GM18526 (cell line): ENCODE data around the gene NID2.

Experiments
- POLR2A ChIP-seq: IDR thresholded peaks from 3 replicates; pipeline ENCODE4 v1.6.1; 2011; ENCODE audit not compliant: insufficient read length; ENCODE audit errors: extremely low read depth

NID2 gene

GRCh38 chr14:52068615-52069306 is at the start of gene NID2:
Gene NID2, minus strand, starts transcription at chr14:52069059. Its CDS starts 65 bp downstream, at chr14:52068994.
- TF ChIP-seq POLR2A, result no peak

GRCh38 chr14:52117111-52117832 is 48.4 kb upstream of the NID2 start:
- no peak for TF ChIP-seq POLR2A

GRCh38 chr14:52115286-52115685 is 46.4 kb upstream of the NID2 start:
- no peak for TF ChIP-seq POLR2A

GRCh38 chr14:52112336-52113018 is 43.6 kb upstream of the NID2 start:
- no peak for TF ChIP-seq POLR2A

GRCh38 chr14:52111583-52111982 is 42.7 kb upstream of the NID2 start:
- no peak for TF ChIP-seq POLR2A

- no peak for TF ChIP-seq POLR2A
Observed at GRCh38 chr14:52110441-52111086, 41.7 kb upstream of the NID2 start.

- TF ChIP-seq POLR2A, result no peak
Observed at GRCh38 chr14:52108823-52109222, 40.0 kb upstream of the NID2 start.

GRCh38 chr14:52106840-52107239 is 38.0 kb upstream of the NID2 start:
- no peak for TF ChIP-seq POLR2A

GRCh38 chr14:52103416-52103815 is 34.6 kb upstream of the NID2 start:
- TF ChIP-seq POLR2A, result no peak

GRCh38 chr14:52095794-52096193 is 26.9 kb upstream of the NID2 start:
- TF ChIP-seq POLR2A, result no peak

- TF ChIP-seq POLR2A, result no peak
Observed at GRCh38 chr14:52095336-52095735, 26.5 kb upstream of the NID2 start.

- TF ChIP-seq POLR2A, result no peak
Observed at GRCh38 chr14:52094546-52095271, 25.9 kb upstream of the NID2 start.

- no peak for TF ChIP-seq POLR2A
Observed at GRCh38 chr14:52091928-52092327, 23.1 kb upstream of the NID2 start.

GRCh38 chr14:52090936-52091335 is 22.1 kb upstream of the NID2 start:
- TF ChIP-seq POLR2A, result no peak

GRCh38 chr14:52089218-52089617 is 20.4 kb upstream of the NID2 start:
- no peak for TF ChIP-seq POLR2A
